ENCODE measurements around the gene CYP27C1.

The CYP27C1 gene

GRCh38 chr2:127182626-127183458 is 37.3 kb downstream of the CYP27C1 start:
- Histone ChIP-seq H3K36me3 (ENCODE audit: insufficient read depth, low read length) (no peaks in the 10 kb centered on the region), H3F3A (ENCODE audit: insufficient read depth, low read length) (no peaks in the 10 kb centered on the region), H3K4me1 (ENCODE audit: insufficient read depth, low read length, severe bottlenecking) (no peaks in the 10 kb centered on the region), H3K4me3 (ENCODE audit: low read depth, low read length, poor library complexity, severe bottlenecking) (no peak overlapping the region), H3K27me3 (ENCODE audit: insufficient read depth, low read length) (no peaks in the 10 kb centered on the region), H3K27ac (ENCODE audit: low read depth, low read length, poor library complexity, severe bottlenecking) (no peak overlapping the region), H3K79me2 (ENCODE audit: insufficient read depth, low read length) (no peaks in the 10 kb centered on the region), H3K4me2 (ENCODE audit: low read length) (no peak overlapping the region), H2AFZ (ENCODE audit: low read length) (no peak overlapping the region), H3K9ac (ENCODE audit: low read length) (no peak overlapping the region), H3K9me3 (ENCODE audit: low read length) (no peaks in the 10 kb centered on the region), H4K20me1 (ENCODE audit: insufficient read depth, low read length) (no peaks in the 10 kb centered on the region), H3K9me2 (ENCODE audit: low read depth, low read length) (no peaks in the 10 kb centered on the region)
- TF ChIP-seq CTCF (IDR thresholded peaks at IDR 0.05; ENCODE audit: low read length) (no peak), EZH2 (IDR thresholded peaks at IDR 0.05; ENCODE audit: borderline replicate concordance, low read length) (no peak)

GRCh38 chr2:127181851-127182250 is 38.2 kb downstream of the CYP27C1 start:
- no peaks in the 10 kb centered on the region for H3K27me3 ChIP-seq (ENCODE audit: insufficient read depth, low read length)
- no peak overlapping the region for H2AFZ ChIP-seq (ENCODE audit: low read length)

GRCh38 chr2:127179766-127180165 is 40.3 kb downstream of the CYP27C1 start:
- H3K9me2 ChIP-seq (ENCODE audit: low read depth, low read length): no peaks in the 10 kb centered on the region
- no peaks in the 10 kb centered on the region for H3K36me3 ChIP-seq (ENCODE audit: insufficient read depth, low read length)
- no peak overlapping the region for H3K27ac ChIP-seq (ENCODE audit: low read depth, low read length, poor library complexity, severe bottlenecking)
- no peak overlapping the region for H3K9ac ChIP-seq (ENCODE audit: low read length)
- no peaks in the 10 kb centered on the region for H3K79me2 ChIP-seq (ENCODE audit: insufficient read depth, low read length)
- no peaks in the 10 kb centered on the region for H3K9me3 ChIP-seq (ENCODE audit: low read length)
- no peak overlapping the region for H3K4me3 ChIP-seq (ENCODE audit: low read depth, low read length, poor library complexity, severe bottlenecking)
- H3K4me2 ChIP-seq (ENCODE audit: low read length): no peak overlapping the region
- 0 out of 2 replicates have a peak, but pooled peaks cover 4% of the 10 kb centered on the region for H3K27me3 ChIP-seq (ENCODE audit: insufficient read depth, low read length)
- no peak overlapping the region for H2AFZ ChIP-seq (ENCODE audit: low read length)
- no peaks in the 10 kb centered on the region for H3F3A ChIP-seq (ENCODE audit: insufficient read depth, low read length)
- H4K20me1 ChIP-seq (ENCODE audit: insufficient read depth, low read length): no peaks in the 10 kb centered on the region
- TF ChIP-seq EZH2 (IDR thresholded peaks at IDR 0.05; ENCODE audit: borderline replicate concordance, low read length) (no peak), CTCF (IDR thresholded peaks at IDR 0.05; ENCODE audit: low read length) (no peak)
- H3K4me1 ChIP-seq (ENCODE audit: insufficient read depth, low read length, severe bottlenecking): no peaks in the 10 kb centered on the region

More at GRCh38 chr2:127181851-127182250, 38.2 kb downstream of the CYP27C1 start:
- no peaks in the 10 kb centered on the region for H3K36me3 ChIP-seq (ENCODE audit: insufficient read depth, low read length)
- H3F3A ChIP-seq (ENCODE audit: insufficient read depth, low read length): no peaks in the 10 kb centered on the region
- no peaks in the 10 kb centered on the region for H3K9me2 ChIP-seq (ENCODE audit: low read depth, low read length)
- H3K27ac ChIP-seq (ENCODE audit: low read depth, low read length, poor library complexity, severe bottlenecking): no peak overlapping the region
- H3K4me2 ChIP-seq (ENCODE audit: low read length): no peak overlapping the region
- no peak overlapping the region for H3K9ac ChIP-seq (ENCODE audit: low read length)
- H3K4me3 ChIP-seq (ENCODE audit: low read depth, low read length, poor library complexity, severe bottlenecking): no peak overlapping the region
- no peaks in the 10 kb centered on the region for H3K9me3 ChIP-seq (ENCODE audit: low read length)
- no peaks in the 10 kb centered on the region for H4K20me1 ChIP-seq (ENCODE audit: insufficient read depth, low read length)
- no peak for TF ChIP-seq EZH2 (IDR thresholded peaks at IDR 0.05; ENCODE audit: borderline replicate concordance, low read length)
- no peaks in the 10 kb centered on the region for H3K79me2 ChIP-seq (ENCODE audit: insufficient read depth, low read length)
- H3K4me1 ChIP-seq (ENCODE audit: insufficient read depth, low read length, severe bottlenecking): no peaks in the 10 kb centered on the region

Measured in OCI-LY1 (cell line).